GM20431 (cell line): ENCODE results near the gene MBNL2.

Source experiments
- in situ Hi-C: fragments of 300-500 bp; cut with MseI, MboI; formaldehyde crosslinking; loops from one replicate; pipeline ENCODE4 v1.15.0; 2020; ENCODE audit warnings: low sequenced_read_pairs; ENCODE audit not compliant: unreplicated experiment

Gene MBNL2

DNA sequence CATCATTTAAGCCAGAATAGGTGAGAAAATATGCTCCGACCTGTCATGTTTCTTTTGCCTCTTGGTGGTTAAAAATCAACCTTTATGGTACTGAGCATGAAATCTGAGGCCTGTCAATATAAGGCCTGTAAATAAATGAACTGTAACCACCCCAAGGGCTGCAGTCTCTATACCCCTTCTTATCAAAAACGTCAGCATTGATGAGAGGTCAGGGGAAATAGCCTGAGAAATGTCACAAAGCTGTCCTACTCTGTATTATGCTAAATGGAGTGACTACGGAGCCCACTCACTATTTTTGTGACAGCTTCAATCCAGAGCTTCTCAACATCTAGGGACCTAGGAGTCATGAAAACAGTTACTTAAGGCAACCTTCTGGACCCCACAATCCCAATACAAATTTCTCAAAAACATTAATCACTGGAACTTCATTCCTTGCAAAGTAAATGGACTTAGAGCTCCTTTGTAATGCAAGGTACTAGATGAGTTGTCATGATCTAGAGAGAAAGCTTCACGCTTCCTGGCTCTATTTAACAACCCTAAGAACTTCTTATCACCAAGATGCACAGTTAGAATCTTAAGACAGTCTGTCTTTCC lies 209.1 kb downstream of the MBNL2 start:
- in situ Hi-C loops: no loop called here

DNA sequence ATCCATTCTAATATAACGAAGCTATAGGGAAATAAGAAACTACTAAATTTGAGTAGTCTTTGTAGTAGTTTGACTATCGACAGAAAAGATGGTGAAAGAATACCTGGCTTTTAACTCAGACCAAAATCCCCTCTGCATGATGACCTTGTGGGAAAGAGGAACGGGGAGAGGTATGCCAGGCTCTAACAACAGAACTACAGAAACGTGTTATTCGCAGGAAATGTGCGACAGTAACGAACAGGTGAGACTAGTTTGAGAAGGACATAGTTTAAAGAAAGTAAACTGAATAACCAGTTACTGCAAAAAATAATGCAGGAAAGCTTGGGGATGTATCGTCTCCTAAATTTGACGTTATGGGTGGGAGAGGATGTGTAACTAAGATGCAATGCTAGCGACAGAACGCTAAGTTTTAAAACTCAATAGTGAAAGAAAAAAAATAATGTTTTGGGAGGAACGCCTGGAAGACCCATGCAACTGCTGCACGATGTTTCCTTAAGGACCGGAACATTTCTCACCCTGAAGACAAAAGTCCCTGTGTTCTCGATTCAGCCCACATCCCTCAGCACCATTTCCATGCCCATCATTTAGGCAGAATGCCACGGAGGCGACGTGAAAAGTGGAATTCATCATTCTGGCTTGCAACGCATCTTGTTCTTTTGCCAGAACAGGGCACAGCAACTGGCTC lies 210.2 kb downstream of the MBNL2 start:
- in situ Hi-C loops: no loop called here

DNA sequence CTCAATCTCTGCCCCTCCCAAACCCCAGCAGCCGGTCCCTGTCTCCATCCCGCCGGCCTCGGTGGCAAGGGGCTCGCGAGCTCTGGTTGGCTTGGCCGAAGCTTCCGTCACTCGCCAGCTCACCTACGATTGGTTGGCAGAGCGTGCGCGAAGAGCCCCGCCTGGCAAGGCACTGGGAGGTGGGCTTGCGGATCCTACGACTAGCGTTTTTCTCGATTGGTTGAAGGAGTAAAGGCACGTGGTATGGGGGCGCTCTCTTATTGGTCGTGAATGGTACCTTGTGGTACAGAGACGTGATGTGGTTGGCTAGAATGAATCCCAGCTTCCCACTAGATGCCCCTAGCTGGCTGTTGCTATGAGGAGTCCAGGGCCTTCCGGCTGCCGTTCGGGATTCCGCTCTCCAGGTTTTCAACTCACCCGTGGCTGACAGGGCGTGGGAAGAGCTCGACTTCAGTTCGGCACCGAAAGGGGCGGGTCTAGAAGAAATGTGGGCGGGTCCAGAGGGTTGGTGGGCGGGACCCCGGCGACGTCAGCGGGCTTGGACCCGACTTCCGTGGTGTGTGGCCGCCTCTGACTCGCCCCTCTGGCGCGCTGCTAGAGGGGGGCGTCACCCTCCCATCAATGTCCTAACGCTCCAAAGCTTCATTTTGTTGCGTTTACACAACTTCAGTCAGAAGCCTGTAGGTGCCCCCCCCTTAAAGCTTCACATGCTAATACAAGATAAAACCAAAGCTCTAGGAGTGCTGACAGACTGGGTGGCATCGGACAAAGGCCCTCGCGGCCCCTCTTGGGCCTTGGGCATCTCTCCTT lies 211.0 kb downstream of the MBNL2 start:
- in situ Hi-C loops: no loop called here

- in situ Hi-C loops: no loop called here
These were observed 211.7 kb downstream of the MBNL2 start, which contains the start of gene RAP2A for GRCh38 chr13:97433727-97434396. TSS of gene RAP2A (plus strand) at chr13:97434169. CDS start at chr13:97434471, 302 bp downstream.

DNA sequence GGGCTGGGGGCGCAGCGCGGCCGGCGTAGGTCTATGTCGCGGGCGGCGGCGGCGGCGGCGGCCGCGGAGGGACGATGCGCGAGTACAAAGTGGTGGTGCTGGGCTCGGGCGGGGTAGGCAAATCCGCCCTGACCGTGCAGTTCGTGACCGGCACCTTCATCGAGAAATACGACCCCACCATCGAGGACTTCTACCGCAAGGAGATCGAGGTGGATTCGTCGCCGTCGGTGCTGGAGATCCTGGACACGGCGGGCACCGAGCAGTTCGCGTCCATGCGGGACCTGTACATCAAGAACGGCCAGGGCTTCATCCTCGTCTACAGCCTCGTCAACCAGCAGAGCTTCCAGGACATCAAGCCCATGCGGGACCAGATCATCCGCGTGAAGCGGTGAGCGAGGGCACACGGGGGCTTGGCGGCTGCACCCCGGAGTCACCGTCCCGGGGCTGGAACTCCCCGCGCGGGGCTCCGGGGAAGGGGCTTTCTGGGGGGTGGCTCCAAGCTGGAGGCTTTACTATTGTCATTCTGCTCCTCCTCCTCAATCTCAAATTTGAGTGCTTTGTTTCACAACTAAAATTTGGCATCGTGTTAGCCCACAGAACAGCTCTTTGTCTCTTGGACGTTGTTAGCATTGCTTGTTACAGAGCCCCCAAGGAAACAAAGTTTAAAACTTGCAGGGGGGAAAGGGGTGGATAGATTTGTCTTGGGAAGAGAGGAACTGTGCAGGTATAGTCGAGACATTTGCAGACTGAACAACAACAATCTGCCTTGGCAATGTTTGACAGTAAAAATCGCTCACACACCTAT lies 212.5 kb downstream of the MBNL2 start:
- in situ Hi-C loops: no loop called here

- in situ Hi-C loops: no loop called here
These were observed 213.2 kb downstream of the MBNL2 start for GRCh38 chr13:97435323-97435722.

DNA sequence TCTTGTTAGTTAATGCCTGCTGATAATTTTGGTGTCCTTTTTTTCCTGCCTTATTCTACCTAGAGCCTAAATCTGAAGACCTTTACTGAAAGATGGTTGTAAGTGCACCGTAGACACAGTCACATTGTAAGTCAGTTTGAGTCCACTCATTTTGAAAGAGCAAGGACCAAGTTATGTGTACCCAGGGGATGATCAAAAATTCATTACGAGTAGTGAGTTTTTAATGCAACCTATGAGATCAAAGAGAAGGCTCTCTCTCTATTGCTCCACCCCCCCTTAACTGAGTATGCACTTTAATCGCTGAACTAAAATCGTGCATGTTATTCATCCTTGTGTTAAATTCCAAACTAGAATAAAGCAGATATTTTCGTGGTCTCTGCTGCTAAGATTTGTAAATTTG lies 213.7 kb downstream of the MBNL2 start:
- in situ Hi-C loops: no loop called here

GRCh38 chr13:97436845-97437244 lies 214.7 kb downstream of the MBNL2 start:
- in situ Hi-C loops: no loop called here

DNA sequence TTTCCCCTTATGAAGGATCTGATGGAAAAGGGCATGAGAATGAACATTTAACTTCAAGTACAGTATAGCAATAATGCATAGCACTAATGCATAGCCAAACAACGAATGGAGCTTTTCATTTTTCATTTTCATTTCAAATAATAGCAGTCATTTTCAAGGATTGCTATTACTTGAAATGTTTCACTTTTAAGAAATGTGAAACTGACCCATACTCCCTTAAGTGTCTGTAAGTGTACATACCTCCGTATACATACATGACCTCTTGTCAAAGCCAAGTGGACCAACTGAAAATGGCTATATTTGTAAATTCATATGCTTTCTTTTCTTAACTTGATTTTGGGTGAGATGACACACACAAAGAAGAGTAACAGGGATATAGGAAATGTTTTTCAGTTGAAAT lies 215.6 kb downstream of the MBNL2 start:
- in situ Hi-C loops: no loop called here

DNA sequence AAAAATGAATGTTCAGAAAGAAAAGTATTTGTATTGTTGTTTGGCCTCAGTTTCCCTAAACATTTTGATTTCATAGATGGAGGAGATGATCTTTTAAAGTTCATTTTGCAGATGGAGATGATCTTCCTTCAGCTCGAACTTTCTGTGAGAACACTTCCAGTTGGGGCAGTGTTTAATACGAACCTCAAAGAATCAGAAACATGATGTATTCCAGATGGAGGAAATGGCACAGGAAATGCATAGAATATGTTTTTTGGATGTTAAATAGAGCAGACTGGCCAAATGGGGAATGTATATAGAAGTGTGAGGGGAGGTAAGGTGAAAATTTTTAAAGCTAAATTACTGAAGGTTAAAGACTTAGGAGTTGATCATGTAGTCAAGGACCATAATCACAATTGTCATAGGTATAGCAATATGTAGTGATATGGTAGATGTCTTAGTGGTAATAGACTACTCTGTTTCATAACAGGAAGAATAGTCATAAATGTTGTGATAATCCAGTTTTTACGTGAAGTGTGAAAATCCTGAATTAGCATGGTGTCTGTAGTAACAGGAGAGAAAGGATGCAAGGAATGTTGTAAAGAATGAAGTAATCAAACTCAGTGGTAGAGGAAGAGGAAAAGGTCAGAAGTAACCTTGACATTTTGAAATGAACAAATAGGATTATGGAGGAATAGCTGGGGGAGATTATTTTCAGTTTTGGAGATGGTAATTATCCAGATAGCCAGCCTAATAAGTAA lies 216.9 kb downstream of the MBNL2 start:
- in situ Hi-C loops: no loop called here

GRCh38 chr13:97440598-97441170 lies 218.6 kb downstream of the MBNL2 start:
- in situ Hi-C loops: no loop called here

DNA sequence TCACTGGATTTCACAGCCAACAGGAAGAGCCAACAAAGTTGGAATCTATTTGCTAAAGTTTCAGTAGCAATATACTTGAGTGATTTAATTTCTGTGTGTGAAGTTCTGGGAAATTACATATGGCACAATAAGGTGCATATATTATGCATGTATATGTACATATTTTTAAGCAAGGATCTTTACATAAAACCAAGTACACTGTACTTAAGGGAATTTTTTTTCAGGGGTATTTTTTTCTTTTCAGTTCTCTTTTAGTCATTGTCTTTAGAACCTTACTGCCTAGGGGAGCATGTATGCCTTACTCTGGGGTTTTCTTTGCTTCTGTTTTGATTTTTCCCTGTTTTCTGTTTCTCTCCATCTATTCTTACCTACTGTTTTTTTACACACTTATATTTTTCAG lies 219.2 kb downstream of the MBNL2 start:
- in situ Hi-C loops: no loop called here
